SJSA1 (cell line): Measurements from ENCODE around the gene FIS1. TPM values are rescaled to one million over a fixed set of nuclear protein-coding genes. Genes with fewer than 3 reads are reported as not detected.
A peak's percentile ranks its signal among the peaks of the same experiment; 100 is the strongest.

Experiments
- DNase-seq, 2 experiments: peaks; one replicate each; pipeline ENCODE4 v3.0.0-alpha.2; 2015 to 2020; ENCODE audit warnings: low spot score in 2 of 2, low read depth in 1 of 2
- H3K27ac ChIP-seq: fragments of 250-450 bp; sonication (Bioruptor Pico); 2 replicates; pipeline ENCODE4 v1.5.1; 2020; ENCODE audit warnings: mild to moderate bottlenecking, moderate library complexity
- H3K27me3 ChIP-seq: fragments of 250-450 bp; sonication (Bioruptor Pico); replicated peaks from 2 replicates; pipeline ENCODE4 v1.5.1; 2020; ENCODE audit warnings: mild to moderate bottlenecking, moderate library complexity
- H3K36me3 ChIP-seq: fragments of 250-450 bp; sonication (Bioruptor Pico); 2 replicates; pipeline ENCODE4 v1.5.1; 2020; ENCODE audit warnings: mild to moderate bottlenecking
- H3K4me1 ChIP-seq: fragments of 250-450 bp; sonication (Bioruptor Pico); replicated peaks from 2 replicates; pipeline ENCODE4 v1.6.1; 2021; ENCODE audit warnings: mild to moderate bottlenecking
- H3K4me3 ChIP-seq: fragments of 250-450 bp; sonication (Bioruptor Pico); 2 replicates; pipeline ENCODE4 v1.5.1; 2020; ENCODE audit warnings: mild to moderate bottlenecking
- H3K9me3 ChIP-seq: fragments of 250-450 bp; sonication (Bioruptor Pico); replicated peaks from 2 replicates; pipeline ENCODE4 v1.5.1; 2020; ENCODE audit warnings: mild to moderate bottlenecking
- total RNA-seq: library from RNA; depleted of rRNA; stranded (reverse); fragments of >200 nt; shearing (Covaris generic); gene quantifications from 2 replicates; pipeline ENCODE4 v1.2.3, GENCODE V29; 2014

FIS1 gene
- total RNA-seq, 1 experiment from 2014 or later = 132 TPM

DNA sequence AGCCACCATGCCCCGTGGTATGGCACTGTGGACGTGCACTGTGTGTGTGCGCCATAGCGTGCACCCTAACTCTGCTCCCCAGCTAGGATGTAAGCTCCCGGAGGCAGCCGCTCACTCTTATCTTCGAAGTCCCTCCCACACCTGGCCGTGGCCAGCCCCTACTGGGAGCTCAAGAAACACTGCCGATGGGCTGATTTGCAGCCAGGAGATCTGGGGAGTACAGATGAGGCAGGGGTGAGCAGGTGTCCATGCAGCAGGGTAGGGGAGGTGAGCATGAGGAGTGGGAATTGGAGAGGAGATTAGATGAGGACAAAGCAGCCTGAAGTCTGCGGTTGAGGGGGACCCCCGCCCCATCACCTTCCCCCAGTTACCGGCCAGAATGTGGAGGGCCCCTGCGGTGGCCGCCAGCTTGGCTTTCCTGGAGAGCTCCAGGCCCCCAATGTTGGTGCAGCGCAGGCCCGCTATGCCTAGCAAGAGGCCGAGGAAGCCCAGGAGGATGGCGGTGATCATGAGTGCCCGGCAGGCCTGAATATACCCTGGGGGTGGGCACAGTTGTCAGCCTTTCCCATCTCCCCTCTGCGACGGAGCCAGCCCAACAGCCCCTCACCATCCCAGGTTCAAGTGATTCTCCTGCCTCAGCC is 10.9 kb downstream of the FIS1 start:
- no peak for DNase-seq
- Histone ChIP-seq H3K4me1 (no peaks in the 10 kb centered on the region), H3K36me3 (peaks cover 8% of the 10 kb centered on the region), H3K9me3 (no peaks in the 10 kb centered on the region), H3K27me3 (no peaks in the 10 kb centered on the region), H3K4me3 (no peak overlapping the region), H3K27ac (no peak overlapping the region)

- no peaks in the 10 kb centered on the region for H3K27me3 ChIP-seq
- no peak for DNase-seq
- H3K9me3 ChIP-seq = no peaks in the 10 kb centered on the region
- no peak overlapping the region for H3K4me3 ChIP-seq
- H3K27ac ChIP-seq = no peak overlapping the region
- peaks cover 4% of the 10 kb centered on the region for H3K36me3 ChIP-seq
- H3K4me1 ChIP-seq = no peaks in the 10 kb centered on the region
Measured at GRCh38 chr7:101232141-101232850, 12.6 kb downstream of the FIS1 start.

DNA sequence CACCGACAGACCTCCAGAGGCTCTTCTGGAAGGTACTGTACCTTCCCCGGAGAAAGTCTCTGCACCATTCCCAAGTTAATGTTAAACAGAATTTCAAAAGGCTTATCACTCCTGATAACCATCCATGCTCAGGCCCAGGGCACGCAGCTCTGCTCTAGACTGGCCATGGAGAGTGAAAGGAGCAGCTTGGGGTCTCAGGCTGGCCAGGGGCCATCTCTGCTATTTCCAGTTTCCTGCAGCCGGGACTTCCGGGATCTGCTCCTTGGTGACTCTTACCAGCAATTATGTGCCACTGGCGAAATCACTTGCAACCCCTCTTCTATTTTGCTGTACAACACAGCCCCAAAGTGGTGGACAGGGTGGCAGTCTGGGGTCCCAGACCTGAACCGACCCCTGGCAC is 13.2 kb downstream of the FIS1 start:
- H3K4me1 ChIP-seq = no peaks in the 10 kb centered on the region
- H3K36me3 ChIP-seq = peaks cover 6% of the 10 kb centered on the region; the same call in 1 of the 2 replicates
- H3K27me3 ChIP-seq = no peaks in the 10 kb centered on the region
- DNase-seq = no peak
- H3K9me3 ChIP-seq = no peaks in the 10 kb centered on the region
- H3K4me3 ChIP-seq = no peak overlapping the region
- no peak overlapping the region for H3K27ac ChIP-seq

- no peaks in the 10 kb centered on the region for H3K9me3 ChIP-seq
- no peak for DNase-seq
- no peaks in the 10 kb centered on the region for H3K27me3 ChIP-seq
- H3K4me3 ChIP-seq = no peak overlapping the region
- H3K27ac ChIP-seq = no peak overlapping the region
- H3K4me1 ChIP-seq = no peaks in the 10 kb centered on the region
- H3K36me3 ChIP-seq = peaks cover 32% of the 10 kb centered on the region
Measured at GRCh38 chr7:101226721-101227120, 18.2 kb downstream of the FIS1 start.

- H3K9me3 ChIP-seq = no peaks in the 10 kb centered on the region
- H3K27ac ChIP-seq = no peak overlapping the region
- peaks cover 32% of the 10 kb centered on the region for H3K36me3 ChIP-seq
- H3K4me3 ChIP-seq = no peak overlapping the region
- no peak for DNase-seq
- no peaks in the 10 kb centered on the region for H3K4me1 ChIP-seq
- H3K27me3 ChIP-seq = no peaks in the 10 kb centered on the region
Measured at GRCh38 chr7:101225650-101226049, 19.2 kb downstream of the FIS1 start.

DNA sequence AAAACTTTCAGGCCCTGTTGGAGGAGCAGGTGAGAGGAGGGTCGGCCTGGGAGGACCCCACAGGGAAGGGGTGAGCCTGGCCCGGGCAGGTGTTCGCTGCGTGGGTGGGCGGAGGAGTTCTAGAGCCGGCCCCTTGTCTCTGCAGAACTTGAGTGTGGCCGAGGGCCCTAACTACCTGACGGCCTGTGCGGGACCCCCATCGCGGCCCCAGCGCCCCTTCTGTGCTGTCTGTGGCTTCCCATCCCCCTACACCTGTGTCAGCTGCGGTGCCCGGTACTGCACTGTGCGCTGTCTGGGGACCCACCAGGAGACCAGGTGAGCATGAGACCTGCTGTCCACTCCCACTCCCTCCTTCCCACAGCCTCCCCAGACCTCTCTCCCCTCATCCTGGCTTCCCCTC is 21.4 kb downstream of the FIS1 start:
- no peak overlapping the region for H3K27ac ChIP-seq
- no peak for DNase-seq
- no peaks in the 10 kb centered on the region for H3K4me1 ChIP-seq
- H3K9me3 ChIP-seq = no peaks in the 10 kb centered on the region
- H3K36me3 ChIP-seq = peaks cover 32% of the 10 kb centered on the region
- H3K4me3 ChIP-seq = no peak overlapping the region
- no peaks in the 10 kb centered on the region for H3K27me3 ChIP-seq

- Histone ChIP-seq H3K27me3 (no peaks in the 10 kb centered on the region), H3K27ac (no peak overlapping the region), H3K36me3 (peaks cover 29% of the 10 kb centered on the region)
Measured at GRCh38 chr7:101222275-101222830, 22.5 kb downstream of the FIS1 start.

DNA sequence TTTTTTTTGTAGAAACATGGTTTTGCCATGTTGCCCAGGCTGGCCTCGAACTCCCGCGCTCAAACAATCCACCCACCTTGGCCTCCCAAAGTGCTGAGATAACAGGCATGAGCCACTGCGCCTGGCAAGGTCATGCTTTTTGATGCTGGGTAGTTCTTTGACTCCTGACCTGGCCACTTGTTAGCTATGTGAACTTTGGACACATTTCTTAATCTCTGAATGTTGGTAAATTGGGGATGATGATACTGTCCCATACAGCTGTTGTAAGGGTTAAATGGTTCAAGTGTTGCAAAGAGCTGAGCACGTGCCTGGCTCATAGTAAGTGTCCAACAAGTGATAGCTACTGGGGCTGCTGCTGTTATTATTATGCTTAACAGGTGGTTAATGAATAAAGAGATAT is 24.6 kb downstream of the FIS1 start:
- Histone ChIP-seq H3K36me3 (peaks cover 31% of the 10 kb centered on the region), H3K4me1 (peaks cover 11% of the 10 kb centered on the region), H3K27ac (no peak overlapping the region), H3K4me3 (no peak overlapping the region), H3K27me3 (no peaks in the 10 kb centered on the region), H3K9me3 (no peaks in the 10 kb centered on the region)
- no peak for DNase-seq

More at GRCh38 chr7:101222275-101222830, 22.5 kb downstream of the FIS1 start:
- H3K9me3 ChIP-seq = no peaks in the 10 kb centered on the region
- no peak for DNase-seq
- H3K4me1 ChIP-seq = no peaks in the 10 kb centered on the region
- no peak overlapping the region for H3K4me3 ChIP-seq

DNA sequence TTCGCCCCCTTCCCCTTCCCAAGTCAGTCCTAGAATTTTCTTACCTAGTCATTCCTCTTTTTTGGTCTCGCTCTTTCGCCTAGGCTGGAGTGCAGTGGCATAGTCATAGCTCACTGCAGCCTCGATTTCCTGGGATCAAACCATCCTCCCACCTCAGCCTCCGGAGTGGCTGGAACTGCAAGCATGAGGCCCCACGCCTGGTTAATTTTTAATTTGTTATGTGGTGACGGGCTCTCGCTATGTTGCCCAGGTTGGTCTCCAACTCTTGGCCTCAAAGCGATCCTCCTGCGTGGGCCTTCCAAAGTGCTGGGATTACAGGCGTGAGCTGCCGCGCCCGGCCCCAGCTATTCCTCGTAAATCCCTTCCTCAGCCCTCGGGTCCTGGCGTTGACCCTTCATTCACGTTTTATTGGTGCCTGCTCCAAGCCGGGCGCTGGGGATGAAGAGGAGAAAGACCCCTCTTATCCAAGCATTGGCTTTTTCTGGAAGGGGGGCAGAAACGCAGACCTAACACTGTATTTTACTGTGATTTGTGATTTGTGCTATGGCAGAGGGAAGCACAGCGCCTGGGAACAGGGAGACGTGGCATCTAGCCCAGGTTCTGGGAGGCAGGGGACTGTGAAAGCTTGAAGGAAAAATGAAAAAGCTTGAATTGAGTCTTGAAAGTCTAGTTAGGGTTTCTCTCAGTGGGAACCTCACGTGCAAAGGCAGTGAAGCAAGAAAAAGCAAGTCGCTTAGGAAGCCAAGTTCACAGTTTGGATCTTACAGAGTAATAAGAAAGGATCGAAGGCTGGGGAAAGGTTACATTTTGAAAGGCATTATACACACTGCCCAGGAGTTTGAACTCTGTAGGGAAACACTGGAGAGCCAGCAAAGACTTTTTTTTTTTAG is 26.4 kb downstream of the FIS1 start:
- Histone ChIP-seq H3K27ac (peak overlapping the region; percentile 81), H3K27me3 (no peaks in the 10 kb centered on the region), H3K36me3 (peaks cover 36% of the 10 kb centered on the region), H3K9me3 (no peaks in the 10 kb centered on the region), H3K4me1 (peaks cover 11% of the 10 kb centered on the region), H3K4me3 (peak overlapping the region; percentile 65)
- DNase-seq = peak in 1 of 2 experiments; percentile 6

DNA sequence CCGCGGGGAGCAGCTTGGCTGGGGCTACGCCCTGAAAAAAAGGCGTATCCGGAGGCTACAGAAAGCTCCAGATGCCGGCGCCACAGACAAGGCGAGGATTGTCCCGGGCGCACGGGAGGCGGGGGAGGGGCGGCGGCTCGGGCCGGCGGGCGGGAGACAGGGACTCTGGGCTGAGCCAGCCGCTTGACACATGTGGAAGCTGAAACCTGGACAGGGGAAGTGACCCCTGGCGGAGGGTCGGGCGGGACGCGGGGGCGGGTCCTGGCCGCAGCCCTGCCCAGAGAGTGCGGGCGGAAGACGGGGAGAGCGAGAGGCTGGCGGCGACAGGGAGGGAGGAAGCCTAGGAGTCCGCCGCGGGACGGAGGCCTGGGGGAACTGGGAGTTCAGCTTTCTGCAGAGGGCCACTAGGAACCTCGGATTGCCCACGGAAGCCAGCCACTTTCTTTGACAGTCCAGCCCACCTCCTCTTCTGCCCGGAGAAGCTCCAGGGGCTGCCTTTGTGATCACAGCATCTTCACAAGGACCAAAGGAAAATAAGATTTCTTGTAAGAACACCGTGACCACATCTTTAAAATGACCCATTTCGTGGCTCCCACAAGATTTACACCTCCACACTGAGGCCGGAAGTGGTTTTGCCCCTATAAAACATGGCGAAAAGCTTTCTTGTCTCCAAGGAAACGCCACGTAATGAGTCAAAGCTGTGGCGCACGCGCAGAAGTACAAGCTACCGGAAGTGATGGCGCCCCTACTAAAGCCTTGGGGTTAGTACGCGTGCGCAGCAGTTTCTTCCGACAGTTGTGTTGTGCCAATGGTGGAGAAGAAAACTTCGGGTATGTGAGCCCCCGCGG is 27.3 kb downstream of the FIS1 start, which contains the start of the genes PLOD3 and ZNHIT1:
Gene PLOD3, minus strand, starts transcription at position 194 of the 848 bp plus-strand sequence. CDS start 307 bp downstream, outside the sequence.
Gene ZNHIT1, plus strand, starts transcription at position 778 of the 848 bp plus-strand sequence. Its CDS starts 31 bp downstream, at position 809.
- Histone ChIP-seq H3K27ac (peak within 1 kb of the TSS; percentile 81), H3K27me3 (no peaks in the 10 kb centered on the region), H3K36me3 (peaks cover 30% of the 10 kb centered on the region), H3K4me3 (peak within 1 kb of the TSS; percentile 65), H3K4me1 (peaks cover 11% of the 10 kb centered on the region), H3K9me3 (no peaks in the 10 kb centered on the region)
- peak; percentile 93 to 97 for DNase-seq

GRCh38 chr7:101216860-101217387 is 28.0 kb downstream of the FIS1 start:
- Histone ChIP-seq H3K9me3 (no peaks in the 10 kb centered on the region), H3K4me1 (peaks cover 11% of the 10 kb centered on the region), H3K27me3 (no peaks in the 10 kb centered on the region), H3K36me3 (peaks cover 33% of the 10 kb centered on the region), H3K27ac (peak overlapping the region; percentile 81), H3K4me3 (peak overlapping the region; percentile 65)
- DNase-seq = peak in 1 of 2 experiments; percentile 58

DNA sequence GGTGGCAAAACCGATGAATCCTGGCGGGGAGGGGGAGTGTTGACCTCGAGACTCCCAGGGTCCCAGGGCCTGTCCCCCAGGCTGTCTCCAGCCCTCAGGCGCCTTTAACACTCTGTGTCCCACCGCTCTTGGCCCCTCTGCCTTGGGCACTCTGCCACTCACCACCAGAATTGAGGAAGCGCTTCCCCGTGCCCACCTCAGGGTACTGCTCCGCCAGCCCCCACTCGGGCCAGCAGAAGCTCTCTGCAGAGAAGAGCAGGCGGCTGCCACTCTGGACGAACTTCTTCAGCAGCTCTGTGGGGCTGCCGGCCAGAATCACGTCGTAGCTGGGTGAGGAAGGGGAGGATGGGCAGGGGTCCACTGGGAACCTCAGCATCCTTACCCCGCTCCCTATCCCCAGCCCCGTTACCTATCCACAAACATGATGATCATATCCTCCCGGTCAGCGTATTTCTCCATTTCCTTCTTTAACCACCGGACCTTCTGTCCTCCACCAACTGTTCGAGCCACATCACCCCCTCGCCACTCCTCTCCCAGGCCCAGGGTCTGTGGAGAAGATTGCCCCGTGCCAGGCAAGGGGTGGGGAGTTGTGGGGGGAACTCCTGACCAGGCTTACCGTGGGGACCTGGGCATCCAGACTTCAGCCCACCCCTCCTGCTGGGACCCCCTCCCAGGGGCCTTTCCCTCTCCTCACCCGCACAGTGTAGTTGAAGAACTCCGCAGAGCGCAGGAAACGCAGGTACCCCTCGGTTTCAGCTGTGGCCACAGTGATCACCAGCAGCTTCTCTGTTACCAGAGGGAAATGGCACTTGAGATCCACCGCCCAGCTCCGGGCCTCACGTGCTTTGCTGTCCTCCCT is 28.7 kb downstream of the FIS1 start:
- no peaks in the 10 kb centered on the region for H3K27me3 ChIP-seq
- peak overlapping the region; percentile 81; the same call in 1 of the 2 replicates for H3K27ac ChIP-seq
- H3K36me3 ChIP-seq = peaks cover 40% of the 10 kb centered on the region
- peak overlapping the region; percentile 65 for H3K4me3 ChIP-seq
- DNase-seq = no peak
- no peaks in the 10 kb centered on the region for H3K9me3 ChIP-seq
- H3K4me1 ChIP-seq = peaks cover 11% of the 10 kb centered on the region
